ENCODE results near the gene EPB41L1. TPM values are rescaled to one million over a fixed set of nuclear protein-coding genes. Genes with fewer than 3 reads are reported as not detected.

EPB41L1 gene
- total RNA-seq, 1 experiment from 2014 or later = 8.6 TPM

DNA sequence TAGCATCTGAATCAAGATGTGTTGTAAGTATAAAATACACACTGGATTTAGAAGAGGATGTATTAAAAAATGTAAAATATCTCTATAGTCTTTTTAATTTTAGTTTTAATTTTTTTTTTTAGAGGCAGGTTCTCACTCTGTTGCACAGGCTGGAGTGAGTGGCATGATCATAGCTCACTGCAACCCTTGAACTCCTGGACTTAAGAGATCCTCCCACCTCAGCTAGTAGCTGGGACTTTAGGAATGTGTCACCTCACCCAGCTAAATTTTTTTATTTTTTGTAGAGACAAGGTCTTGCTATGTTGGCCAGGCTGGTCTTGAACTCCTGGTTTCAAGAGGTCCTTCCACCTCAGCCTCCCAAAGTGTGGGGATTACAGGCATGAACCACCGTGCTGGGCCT is 46.7 kb upstream of the EPB41L1 start:
- H3K27me3 ChIP-seq (ENCODE audit: control insufficient read depth, insufficient read depth, low read length) = no peaks in the 10 kb centered on the region
- ATAC-seq = no peak
- DNase-seq (ENCODE audit: low read depth, low spot score) = no peak
- no peaks in the 10 kb centered on the region for H3K9me3 ChIP-seq (ENCODE audit: control insufficient read depth, insufficient read depth, low read depth, low read length)
- H3K36me3 ChIP-seq (ENCODE audit: control insufficient read depth, insufficient read depth, low read length) = no peaks in the 10 kb centered on the region
- ChIA-PET CTCF (no interaction called here), POLR2A (no interaction called here)
- H3K27ac ChIP-seq (ENCODE audit: low read length) = no peak overlapping the region
- TF ChIP-seq, protein P1, sequence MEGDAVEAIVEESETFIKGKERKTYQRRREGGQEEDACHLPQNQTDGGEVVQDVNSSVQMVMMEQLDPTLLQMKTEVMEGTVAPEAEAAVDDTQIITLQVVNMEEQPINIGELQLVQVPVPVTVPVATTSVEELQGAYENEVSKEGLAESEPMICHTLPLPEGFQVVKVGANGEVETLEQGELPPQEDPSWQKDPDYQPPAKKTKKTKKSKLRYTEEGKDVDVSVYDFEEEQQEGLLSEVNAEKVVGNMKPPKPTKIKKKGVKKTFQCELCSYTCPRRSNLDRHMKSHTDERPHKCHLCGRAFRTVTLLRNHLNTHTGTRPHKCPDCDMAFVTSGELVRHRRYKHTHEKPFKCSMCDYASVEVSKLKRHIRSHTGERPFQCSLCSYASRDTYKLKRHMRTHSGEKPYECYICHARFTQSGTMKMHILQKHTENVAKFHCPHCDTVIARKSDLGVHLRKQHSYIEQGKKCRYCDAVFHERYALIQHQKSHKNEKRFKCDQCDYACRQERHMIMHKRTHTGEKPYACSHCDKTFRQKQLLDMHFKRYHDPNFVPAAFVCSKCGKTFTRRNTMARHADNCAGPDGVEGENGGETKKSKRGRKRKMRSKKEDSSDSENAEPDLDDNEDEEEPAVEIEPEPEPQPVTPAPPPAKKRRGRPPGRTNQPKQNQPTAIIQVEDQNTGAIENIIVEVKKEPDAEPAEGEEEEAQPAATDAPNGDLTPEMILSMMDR (IDR thresholded peaks at IDR 0.05) = no peak
- TF ChIP-seq TCF7L2 (IDR thresholded peaks at IDR 0.05; ENCODE audit: low read depth, low read length) (no peak), SIN3A (IDR thresholded peaks at IDR 0.05; ENCODE audit: borderline replicate concordance, insufficient read depth, low read depth, low read length) (no peak), POLR2AphosphoS5 (IDR thresholded peaks at IDR 0.05; ENCODE audit: low read depth, low read length) (no peak)
- TF ChIP-seq, protein P2, sequence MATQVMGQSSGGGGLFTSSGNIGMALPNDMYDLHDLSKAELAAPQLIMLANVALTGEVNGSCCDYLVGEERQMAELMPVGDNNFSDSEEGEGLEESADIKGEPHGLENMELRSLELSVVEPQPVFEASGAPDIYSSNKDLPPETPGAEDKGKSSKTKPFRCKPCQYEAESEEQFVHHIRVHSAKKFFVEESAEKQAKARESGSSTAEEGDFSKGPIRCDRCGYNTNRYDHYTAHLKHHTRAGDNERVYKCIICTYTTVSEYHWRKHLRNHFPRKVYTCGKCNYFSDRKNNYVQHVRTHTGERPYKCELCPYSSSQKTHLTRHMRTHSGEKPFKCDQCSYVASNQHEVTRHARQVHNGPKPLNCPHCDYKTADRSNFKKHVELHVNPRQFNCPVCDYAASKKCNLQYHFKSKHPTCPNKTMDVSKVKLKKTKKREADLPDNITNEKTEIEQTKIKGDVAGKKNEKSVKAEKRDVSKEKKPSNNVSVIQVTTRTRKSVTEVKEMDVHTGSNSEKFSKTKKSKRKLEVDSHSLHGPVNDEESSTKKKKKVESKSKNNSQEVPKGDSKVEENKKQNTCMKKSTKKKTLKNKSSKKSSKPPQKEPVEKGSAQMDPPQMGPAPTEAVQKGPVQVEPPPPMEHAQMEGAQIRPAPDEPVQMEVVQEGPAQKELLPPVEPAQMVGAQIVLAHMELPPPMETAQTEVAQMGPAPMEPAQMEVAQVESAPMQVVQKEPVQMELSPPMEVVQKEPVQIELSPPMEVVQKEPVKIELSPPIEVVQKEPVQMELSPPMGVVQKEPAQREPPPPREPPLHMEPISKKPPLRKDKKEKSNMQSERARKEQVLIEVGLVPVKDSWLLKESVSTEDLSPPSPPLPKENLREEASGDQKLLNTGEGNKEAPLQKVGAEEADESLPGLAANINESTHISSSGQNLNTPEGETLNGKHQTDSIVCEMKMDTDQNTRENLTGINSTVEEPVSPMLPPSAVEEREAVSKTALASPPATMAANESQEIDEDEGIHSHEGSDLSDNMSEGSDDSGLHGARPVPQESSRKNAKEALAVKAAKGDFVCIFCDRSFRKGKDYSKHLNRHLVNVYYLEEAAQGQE (IDR thresholded peaks at IDR 0.05; ENCODE audit: insufficient read depth in 1 of 2, low read depth in 2 of 2, low read length in 1 of 2) = no peak
- in situ Hi-C loops (cut with HindIII; ENCODE audit: low pct_unique_long_range_greater_than_20kb, low sequenced_read_pairs) (no loop called here), intact Hi-C loops (cut with micrococcal nuclease; ENCODE audit: unreplicated experiment) (no loop called here)
- no TSS peak for BruUV-seq (replicated peaks)
- H3K4me3 ChIP-seq (ENCODE audit: low read depth in 2 of 2, low read length in 2 of 2) = no peak overlapping the region
- H3K4me1 ChIP-seq (ENCODE audit: control insufficient read depth, insufficient read depth, low read length) = no peaks in the 10 kb centered on the region

DNA sequence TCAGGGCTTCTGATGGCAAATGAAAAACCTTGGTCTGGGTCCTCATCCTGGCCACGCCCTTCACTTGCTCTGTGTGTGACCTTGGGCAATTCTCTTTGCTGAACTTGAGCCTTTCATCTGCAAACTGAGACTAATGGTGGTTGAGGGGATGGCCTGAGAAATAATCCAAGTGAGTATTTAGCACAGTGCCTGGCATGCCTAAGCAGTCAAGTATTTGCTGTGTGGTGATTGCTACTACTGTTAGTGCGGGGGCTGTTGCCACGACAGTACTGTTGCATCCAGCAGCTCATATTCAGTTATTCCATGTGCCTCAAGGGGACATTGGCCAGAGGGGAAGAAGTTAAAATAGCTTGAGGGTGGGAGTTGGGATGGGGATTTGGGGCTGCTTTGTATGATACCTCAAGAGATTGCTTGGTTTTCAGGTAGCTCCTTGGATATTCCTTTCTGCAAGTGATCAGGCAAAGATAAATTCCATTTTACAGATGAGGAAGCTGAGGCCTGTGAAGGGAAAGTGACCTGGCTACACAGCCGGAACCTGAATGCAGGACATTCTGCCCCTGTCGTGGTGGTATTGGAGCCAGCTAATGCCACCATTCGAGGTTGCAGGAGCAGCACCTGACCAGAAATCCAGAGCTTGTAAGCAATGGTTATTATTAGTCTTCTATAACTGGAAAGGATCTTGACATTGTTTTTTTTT is 45.1 kb upstream of the EPB41L1 start:
- Histone ChIP-seq H3K4me1 (ENCODE audit: control insufficient read depth, insufficient read depth, low read length) (no peaks in the 10 kb centered on the region), H3K36me3 (ENCODE audit: control insufficient read depth, insufficient read depth, low read length) (no peaks in the 10 kb centered on the region), H3K4me3 (ENCODE audit: low read depth in 2 of 2, low read length in 2 of 2) (no peak overlapping the region), H3K27me3 (ENCODE audit: control insufficient read depth, insufficient read depth, low read length) (no peaks in the 10 kb centered on the region), H3K27ac (ENCODE audit: low read length) (no peak overlapping the region), H3K9me3 (ENCODE audit: control insufficient read depth, insufficient read depth, low read depth, low read length) (no peaks in the 10 kb centered on the region)
- DNase-seq (ENCODE audit: low read depth, low spot score) = no peak
- CTCF ChIA-PET = no interaction called here
- no peak for ATAC-seq
- POLR2A ChIA-PET = no interaction called here
- TF ChIP-seq SIN3A (IDR thresholded peaks at IDR 0.05; ENCODE audit: borderline replicate concordance, insufficient read depth, low read depth, low read length) (no peak), POLR2AphosphoS5 (IDR thresholded peaks at IDR 0.05; ENCODE audit: low read depth, low read length) (no peak), TCF7L2 (IDR thresholded peaks at IDR 0.05; ENCODE audit: low read depth, low read length) (no peak)
- TF ChIP-seq, protein P2 (IDR thresholded peaks at IDR 0.05; ENCODE audit: insufficient read depth in 1 of 2, low read depth in 2 of 2, low read length in 1 of 2) = no peak
- TF ChIP-seq, protein P1 (IDR thresholded peaks at IDR 0.05) = no peak
- BruUV-seq (replicated peaks) = no TSS peak
- in situ Hi-C loops (cut with HindIII; ENCODE audit: low pct_unique_long_range_greater_than_20kb, low sequenced_read_pairs) = no loop called here
- intact Hi-C loops (cut with micrococcal nuclease; ENCODE audit: unreplicated experiment) = no loop called here

Measured in Panc1 (cell line).